ENCODE data around the gene ZNF571. TPM values are rescaled to one million over a fixed set of nuclear protein-coding genes. Genes with fewer than 3 reads are reported as not detected.

The ZNF571 gene
- 10 to 100 TPM; 10.1 to 14.2 TPM for total RNA-seq
- 1 to 10 TPM; 5.8 to 9.3 TPM for polyA plus RNA-seq

DNA sequence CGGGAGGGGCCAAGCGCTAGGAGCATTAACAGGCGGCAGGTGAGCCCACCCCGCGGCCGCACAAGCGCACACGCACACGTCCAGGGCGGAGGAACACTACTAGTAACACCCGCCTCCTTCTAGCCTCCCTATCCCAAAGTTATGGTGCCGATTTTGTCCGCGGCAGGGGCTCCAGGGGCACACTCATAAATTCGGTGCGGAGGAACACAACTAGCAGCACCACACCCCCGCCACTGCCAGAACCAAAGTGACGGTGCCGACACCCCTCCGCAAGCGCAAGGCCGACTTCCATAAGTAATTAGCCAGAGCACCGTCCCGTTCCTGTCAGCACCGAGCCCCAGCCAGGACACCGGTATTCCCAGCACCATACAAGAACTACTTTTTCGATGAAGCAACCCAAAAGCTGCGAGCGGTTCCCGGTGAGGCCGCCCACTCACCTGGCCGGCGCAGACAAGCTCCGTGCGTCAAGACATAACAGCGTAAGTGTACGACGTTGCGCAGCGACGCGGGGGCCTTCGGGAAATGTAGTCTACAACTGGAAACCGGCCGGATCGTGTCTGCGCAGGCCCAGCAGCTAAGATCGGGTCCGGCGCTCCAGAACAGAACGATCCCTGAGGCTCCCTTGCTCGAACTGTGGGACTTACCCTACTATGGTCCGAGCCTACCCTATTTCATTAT is at the start of gene ZNF571, which contains the start of gene ZNF540:
Gene ZNF571 (minus strand): TSS at position 489 of the 678 bp plus-strand sequence. CDS start 8,116 bp downstream, outside the sequence.
Gene ZNF540 (plus strand): TSS at position 573 of the 678 bp plus-strand sequence. CDS start 3,572 bp downstream, outside the sequence.
- Mint-ChIP-seq H3K4me3 (peak within 1 kb of the TSS; percentile 94 to 99 (median 97)), H3K27ac (peak within 1 kb of the TSS; percentile 97 to 99 (median 99)), H3K9me3 (peaks cover 0 to 36% (median 16%) of the 10 kb centered on the region in 8 donors), H3K36me3 (peaks cover 40 to 54% of the 10 kb centered on the region in 2 donors), H3K4me1 (peaks cover 21 to 47% (median 30%) of the 10 kb centered on the region in 4 donors), H3K27me3 (no peaks in the 10 kb centered on the region)
- Histone ChIP-seq H3K36me3 (ENCODE audit: insufficient read depth, low read length) (peaks cover 7% of the 10 kb centered on the region), H3K4me1 (ENCODE audit: insufficient read depth, low read length) (peaks cover 24% of the 10 kb centered on the region), H3K27ac (ENCODE audit: low read depth, low read length) (peak within 1 kb of the TSS; percentile 98), H3K9me3 (ENCODE audit: control insufficient read depth in 1 of 2, low read length in 2 of 2) (peaks cover 0 to 3% of the 10 kb centered on the region in 2 donors), H3K27me3 (ENCODE audit: insufficient read depth, low read length) (no peaks in the 10 kb centered on the region), H3K4me3 (ENCODE audit: low read length in 2 of 2) (peak within 1 kb of the TSS; percentile 91 to 92)
- intact Hi-C loops (cut with micrococcal nuclease) = loop anchor here (1.0 to 10.0 kb wide), 11 partner anchors 61 to 1380 kb away; partner anchors contain the start of genes ZFP30, ZNF146, ZNF260 and ZNF420
- DNase-seq = peak; percentile 88 to 96 (median 92)
- ChIA-PET POLR2A (ENCODE audit: partially characterized antibody) (interaction anchor here (0.8 to 4.7 kb wide), 28 partner anchors 43 to 1380 kb away, joined by 3 to 64 read pairs (median 7); partner anchors contain the start of genes SIPA1L3, ZFP30, ZNF146 and ZNF260), CTCF (ENCODE audit: partially characterized antibody) (interaction anchor here (0.6 to 1.6 kb wide), 5 partner anchors 63 to 741 kb away, joined by 3 to 7 read pairs (median 4); partner anchors contain the start of genes CATSPERG, WDR87, ZNF569 and ZNF793)

DNA sequence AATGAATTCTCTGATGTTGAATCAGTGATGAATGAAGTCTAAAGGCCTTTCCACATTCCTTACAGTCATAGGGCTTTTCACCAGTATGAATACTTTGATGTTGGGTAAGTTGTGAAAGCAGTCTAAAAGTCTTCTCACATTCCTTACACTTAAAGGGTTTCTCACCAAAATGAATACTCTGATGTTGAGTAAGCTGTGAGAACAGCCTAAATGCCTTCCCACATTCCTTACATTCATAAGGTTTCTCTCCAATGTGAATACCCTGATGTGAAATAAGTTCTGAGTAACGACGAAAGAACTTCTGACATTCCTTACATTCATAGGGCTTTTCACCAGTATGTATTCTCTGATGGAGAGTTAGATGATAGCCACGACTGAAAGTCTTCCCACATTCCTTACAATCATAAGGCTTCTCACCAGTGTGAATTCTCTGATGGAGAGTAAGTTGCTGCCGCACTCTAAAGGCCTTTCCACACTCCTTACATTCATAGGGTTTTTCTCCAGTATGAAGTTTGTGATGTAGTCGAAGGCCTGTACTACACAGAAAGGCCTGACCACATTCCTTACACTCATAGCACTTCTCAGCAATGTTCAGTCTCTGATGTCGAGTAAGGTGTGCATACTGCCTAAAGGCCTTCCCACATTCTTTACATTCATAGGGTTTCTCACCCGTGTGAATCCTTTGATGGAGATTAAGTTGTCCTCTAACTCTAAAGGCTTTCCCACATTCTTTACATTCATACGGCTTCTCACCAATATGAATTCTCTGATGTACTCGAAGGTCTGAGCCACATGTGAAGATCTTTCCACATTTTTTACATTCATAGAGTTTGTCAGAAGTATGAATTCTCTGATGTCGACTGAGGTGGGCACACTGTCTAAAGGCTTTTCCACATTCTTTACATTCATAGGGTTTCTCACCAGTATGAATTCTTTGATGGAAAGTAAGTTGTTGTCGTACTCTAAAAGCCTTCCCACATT is 40.8 kb upstream of the ZNF571 start:
- H3K27ac Mint-ChIP-seq = no peak overlapping the region
- H3K27me3 Mint-ChIP-seq = no peaks in the 10 kb centered on the region
- peaks cover 5 to 91% (median 73%) of the 10 kb centered on the region in 8 donors for H3K9me3 Mint-ChIP-seq
- no peak overlapping the region for H3K27ac ChIP-seq (ENCODE audit: low read depth, low read length)
- no peaks in the 10 kb centered on the region for H3K4me1 Mint-ChIP-seq
- no peaks in the 10 kb centered on the region for H3K27me3 ChIP-seq (ENCODE audit: insufficient read depth, low read length)
- ChIA-PET CTCF (ENCODE audit: partially characterized antibody) (no interaction called here), POLR2A (ENCODE audit: partially characterized antibody) (no interaction called here)
- H3K36me3 ChIP-seq (ENCODE audit: insufficient read depth, low read length) = no peaks in the 10 kb centered on the region
- H3K9me3 ChIP-seq (ENCODE audit: control insufficient read depth in 1 of 2, low read length in 2 of 2) = peaks cover 7 to 42% of the 10 kb centered on the region in 2 donors
- peaks cover 44 to 51% of the 10 kb centered on the region in 2 donors for H3K36me3 Mint-ChIP-seq
- intact Hi-C loops (cut with micrococcal nuclease) = no loop called here
- H3K4me3 Mint-ChIP-seq = no peak overlapping the region
- DNase-seq = no peak
- no peaks in the 10 kb centered on the region for H3K4me1 ChIP-seq (ENCODE audit: insufficient read depth, low read length)
- H3K4me3 ChIP-seq (ENCODE audit: low read length in 2 of 2) = no peak overlapping the region

DNA sequence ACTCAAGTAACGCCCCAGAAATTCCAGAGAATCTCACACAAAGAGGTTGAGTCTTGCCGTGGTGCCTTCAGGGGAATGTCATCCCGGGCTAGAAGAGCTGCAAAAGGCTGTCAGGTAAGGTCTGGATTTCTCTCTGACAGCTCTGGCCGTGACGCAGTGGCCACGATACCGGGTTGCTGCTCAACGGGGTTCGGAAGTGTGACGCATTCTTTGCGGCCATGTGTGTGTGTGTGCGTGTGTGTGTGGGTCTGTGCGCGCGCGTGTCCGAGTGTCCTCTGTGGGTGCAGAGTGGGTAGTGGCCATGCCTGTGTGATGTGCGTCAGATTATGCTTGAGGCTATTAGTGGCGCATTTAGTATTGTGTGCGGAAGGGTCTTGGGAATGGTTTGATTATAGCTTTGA is 390 bp upstream of the ZNF571 start:
- Histone ChIP-seq H3K36me3 (ENCODE audit: insufficient read depth, low read length) (peaks cover 13% of the 10 kb centered on the region), H3K27me3 (ENCODE audit: insufficient read depth, low read length) (no peaks in the 10 kb centered on the region), H3K9me3 (ENCODE audit: control insufficient read depth in 1 of 2, low read length in 2 of 2) (peaks cover 0 to 3% of the 10 kb centered on the region in 2 donors), H3K27ac (ENCODE audit: low read depth, low read length) (peak overlapping the region; percentile 98), H3K4me1 (ENCODE audit: insufficient read depth, low read length) (peaks cover 24% of the 10 kb centered on the region), H3K4me3 (ENCODE audit: low read length in 2 of 2) (peak overlapping the region; percentile 91 to 92)
- Mint-ChIP-seq H3K36me3 (peaks cover 45 to 59% of the 10 kb centered on the region in 2 donors), H3K9me3 (peaks cover 0 to 36% (median 15%) of the 10 kb centered on the region in 8 donors), H3K4me1 (peaks cover 21 to 47% (median 30%) of the 10 kb centered on the region in 4 donors), H3K27ac (peak overlapping the region; percentile 97 to 99 (median 99)), H3K4me3 (peak overlapping the region; percentile 94 to 99 (median 97)), H3K27me3 (no peaks in the 10 kb centered on the region)
- intact Hi-C loops (cut with micrococcal nuclease) = loop anchor here (1.0 to 10.0 kb wide), 11 partner anchors 60 to 1380 kb away; partner anchors contain the start of genes ZFP30, ZNF146, ZNF260 and ZNF420
- DNase-seq = peak in 4 of 5 donors; percentile 70 to 90 (median 77)
- CTCF ChIA-PET (ENCODE audit: partially characterized antibody) = interaction anchor here (0.6 to 1.6 kb wide), 5 partner anchors 63 to 741 kb away, joined by 3 to 7 read pairs (median 4); partner anchors contain the start of genes CATSPERG, WDR87, ZNF569 and ZNF793
- POLR2A ChIA-PET (ENCODE audit: partially characterized antibody) = interaction anchor here (0.8 to 4.7 kb wide), 28 partner anchors 44 to 1381 kb away, joined by 3 to 64 read pairs (median 7); partner anchors contain the start of genes SIPA1L3, ZFP30, ZNF146 and ZNF260

DNA sequence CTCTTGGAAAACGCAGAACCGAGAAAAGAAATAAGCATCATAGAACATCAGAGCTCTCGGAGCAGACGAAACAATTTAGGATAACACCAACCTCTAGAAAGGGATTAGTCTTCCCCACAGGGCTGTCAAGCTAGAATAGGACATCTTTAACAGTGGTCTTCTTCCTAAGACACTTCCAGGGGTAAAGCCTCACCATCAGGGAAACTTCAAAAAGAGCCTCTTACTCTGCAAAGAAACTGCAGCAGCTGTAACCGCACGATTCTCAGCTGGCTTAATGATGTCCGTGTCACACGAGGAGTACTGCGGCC is 642 bp downstream of the ZNF571 start:
- H3K4me1 Mint-ChIP-seq = peaks cover 21 to 47% (median 30%) of the 10 kb centered on the region in 4 donors
- DNase-seq = no peak
- CTCF ChIA-PET (ENCODE audit: partially characterized antibody) = interaction anchor here (0.7 to 1.6 kb wide), 3 partner anchors 10 to 127 kb away, joined by 3 to 7 read pairs (median 5); partner anchors contain the start of genes ZNF569 and ZNF793
- POLR2A ChIA-PET (ENCODE audit: partially characterized antibody) = interaction anchor here (0.9 to 4.7 kb wide), 19 partner anchors 43 to 1380 kb away, joined by 3 to 64 read pairs (median 9); partner anchors contain the start of genes SIPA1L3, ZFP30, ZNF146 and ZNF260
- peaks cover 40 to 52% of the 10 kb centered on the region in 2 donors for H3K36me3 Mint-ChIP-seq
- Histone ChIP-seq H3K27ac (ENCODE audit: low read depth, low read length) (peak overlapping the region; percentile 98), H3K9me3 (ENCODE audit: control insufficient read depth in 1 of 2, low read length in 2 of 2) (peaks cover 0 to 3% of the 10 kb centered on the region in 2 donors), H3K36me3 (ENCODE audit: insufficient read depth, low read length) (peaks cover 5% of the 10 kb centered on the region), H3K27me3 (ENCODE audit: insufficient read depth, low read length) (no peaks in the 10 kb centered on the region), H3K4me1 (ENCODE audit: insufficient read depth, low read length) (peaks cover 24% of the 10 kb centered on the region), H3K4me3 (ENCODE audit: low read length in 2 of 2) (peak overlapping the region; percentile 91 to 92)
- intact Hi-C loops (cut with micrococcal nuclease) = loop anchor here (1.0 to 10.0 kb wide), 11 partner anchors 61 to 1379 kb away; partner anchors contain the start of genes ZFP30, ZNF146, ZNF260 and ZNF420
- no peaks in the 10 kb centered on the region for H3K27me3 Mint-ChIP-seq
- H3K4me3 Mint-ChIP-seq = peak overlapping the region; percentile 94 to 99 (median 97)
- H3K27ac Mint-ChIP-seq = peak overlapping the region; percentile 97 to 99 (median 99)
- peaks cover 0 to 38% (median 21%) of the 10 kb centered on the region in 8 donors for H3K9me3 Mint-ChIP-seq

DNA sequence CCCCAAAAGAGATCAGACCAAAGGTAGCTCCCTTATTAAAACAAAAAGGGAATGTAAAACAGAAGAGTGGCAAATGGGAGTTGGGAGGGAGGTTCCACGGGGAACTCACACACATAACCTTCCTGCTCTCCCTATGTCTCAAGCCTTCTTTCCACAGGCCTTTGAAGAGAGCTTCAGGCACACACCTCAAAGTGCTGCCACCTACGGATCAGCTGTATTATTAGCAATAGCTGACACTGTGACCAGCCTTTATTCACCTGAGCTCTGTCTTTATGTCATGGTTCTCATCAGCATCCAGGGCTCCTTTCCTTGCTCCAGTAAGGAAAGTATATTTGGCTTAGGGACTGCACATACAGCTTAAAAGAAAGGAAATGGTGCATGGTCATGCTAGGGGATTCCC is 11.3 kb downstream of the ZNF571 start:
- Mint-ChIP-seq H3K4me1 (peaks cover 0 to 6% (median 0%) of the 10 kb centered on the region in 4 donors), H3K4me3 (no peak overlapping the region), H3K9me3 (peaks cover 1 to 68% (median 39%) of the 10 kb centered on the region in 8 donors), H3K36me3 (peaks cover 34 to 64% of the 10 kb centered on the region in 2 donors), H3K27me3 (no peaks in the 10 kb centered on the region), H3K27ac (no peak overlapping the region)
- CTCF ChIA-PET (ENCODE audit: partially characterized antibody) = no interaction called here
- no peak for DNase-seq
- Histone ChIP-seq H3K4me1 (ENCODE audit: insufficient read depth, low read length) (no peaks in the 10 kb centered on the region), H3K27ac (ENCODE audit: low read depth, low read length) (no peak overlapping the region), H3K4me3 (ENCODE audit: low read length in 2 of 2) (no peak overlapping the region), H3K36me3 (ENCODE audit: insufficient read depth, low read length) (peaks cover 42% of the 10 kb centered on the region), H3K27me3 (ENCODE audit: insufficient read depth, low read length) (no peaks in the 10 kb centered on the region), H3K9me3 (ENCODE audit: control insufficient read depth in 1 of 2, low read length in 2 of 2) (peaks cover 0 to 64% of the 10 kb centered on the region in 2 donors)
- POLR2A ChIA-PET (ENCODE audit: partially characterized antibody) = no interaction called here
- intact Hi-C loops (cut with micrococcal nuclease) = no loop called here

DNA sequence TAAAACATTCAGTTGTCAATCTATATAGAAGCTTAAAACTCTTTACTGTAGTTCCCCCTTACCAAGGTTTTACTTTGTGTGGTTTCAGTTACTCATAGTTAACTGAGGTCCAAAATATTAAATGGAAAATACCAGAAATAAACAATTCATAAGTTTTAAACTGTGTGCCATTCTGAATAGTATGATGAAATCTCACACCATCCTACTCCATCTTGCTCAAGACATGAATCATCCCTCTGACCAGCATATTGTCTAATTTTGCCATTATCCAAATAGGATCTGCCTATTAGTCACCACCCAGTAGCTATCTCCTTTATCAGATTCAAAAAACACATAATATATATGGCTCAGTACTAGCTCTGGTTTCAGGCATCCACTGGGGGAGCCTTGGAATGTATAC is 22.4 kb downstream of the ZNF571 start:
- ChIA-PET CTCF (ENCODE audit: partially characterized antibody) (no interaction called here), POLR2A (ENCODE audit: partially characterized antibody) (no interaction called here)
- H3K4me1 ChIP-seq (ENCODE audit: insufficient read depth, low read length) = no peaks in the 10 kb centered on the region
- Mint-ChIP-seq H3K27ac (no peak overlapping the region), H3K27me3 (no peaks in the 10 kb centered on the region), H3K9me3 (peaks cover 0 to 48% (median 32%) of the 10 kb centered on the region in 8 donors), H3K4me1 (peaks cover 0 to 1% (median 0%) of the 10 kb centered on the region in 4 donors), H3K4me3 (no peak overlapping the region), H3K36me3 (peaks cover 65 to 70% of the 10 kb centered on the region in 2 donors)
- H3K27ac ChIP-seq (ENCODE audit: low read depth, low read length) = no peak overlapping the region
- intact Hi-C loops (cut with micrococcal nuclease) = no loop called here
- no peaks in the 10 kb centered on the region for H3K27me3 ChIP-seq (ENCODE audit: insufficient read depth, low read length)
- H3K9me3 ChIP-seq (ENCODE audit: control insufficient read depth in 1 of 2, low read length in 2 of 2) = peaks cover 16 to 57% of the 10 kb centered on the region in 2 donors
- peaks cover 4% of the 10 kb centered on the region for H3K36me3 ChIP-seq (ENCODE audit: insufficient read depth, low read length)
- DNase-seq = no peak
- no peak overlapping the region for H3K4me3 ChIP-seq (ENCODE audit: low read length in 2 of 2)

Data from CD4-positive, alpha-beta memory T cell (primary cell).